Keratinocyte (primary cell): ENCODE measurements around the gene CD3E. TPM values are rescaled to one million over a fixed set of nuclear protein-coding genes. Genes with fewer than 3 reads are reported as not detected.

Experiments
- DNase-seq: peaks from one replicate; pipeline ENCODE4 v3.0.0-alpha.2; 2011; ENCODE audit warnings: low read depth, missing footprints, low spot score
- FAIRE-seq: peaks from 2 replicates; lab custom pipeline; 2011; peaks lifted over from hg19 to GRCh38; lab: Jason Lieb, UNC
- H2AFZ ChIP-seq: 2 replicates; pipeline ENCODE4 v1.6.0; 2012; ENCODE audit warnings: low read length, control low read depth, inconsistent platforms; ENCODE audit not compliant: control insufficient read depth
- H3K27ac ChIP-seq: 2 replicates; pipeline ENCODE4 v1.5.1; 2011; ENCODE audit warnings: low read length; ENCODE audit not compliant: control insufficient read depth, insufficient read depth
- H3K27me3 ChIP-seq: 3 replicates; pipeline ENCODE4 v1.6.0; 2011; ENCODE audit warnings: low read length; ENCODE audit not compliant: control insufficient read depth, insufficient read depth; ENCODE audit errors: extremely low read depth
- H3K36me3 ChIP-seq, 2 experiments: 2 replicates in 1 of 2; 3 replicates in 1 of 2; pipeline ENCODE4 v1.5.1; 2011; ENCODE audit warnings: low read length in 2 of 2, mild to moderate bottlenecking in 1 of 2; ENCODE audit not compliant: control insufficient read depth in 2 of 2, insufficient read depth in 2 of 2; ENCODE audit errors: extremely low read depth in 1 of 2
- H3K4me1 ChIP-seq: 3 replicates; pipeline ENCODE4 v1.5.1; 2011; ENCODE audit warnings: low read length; ENCODE audit not compliant: control insufficient read depth, insufficient read depth; ENCODE audit errors: extremely low read depth
- H3K4me2 ChIP-seq: 3 replicates; pipeline ENCODE4 v1.6.0; 2011; ENCODE audit warnings: low read depth, low read length; ENCODE audit not compliant: control insufficient read depth, insufficient read depth; ENCODE audit errors: extremely low read depth
- H3K4me3 ChIP-seq, 3 experiments: fragments of 200-600 bp in 1 of 3; sonication (generic) in 1 of 3; 2 replicates in 2 of 3; 3 replicates in 1 of 3; pipeline ENCODE4 v1.5.1; 2011 to 2016; ENCODE audit warnings: low read length in 3 of 3, mild to moderate bottlenecking in 3 of 3, control low read depth in 2 of 3, inconsistent platforms in 1 of 3, low read depth in 1 of 3, mixed read lengths in 1 of 3, mixed run types in 1 of 3, moderate library complexity in 1 of 3; ENCODE audit not compliant: control insufficient read depth in 2 of 3, insufficient read depth in 2 of 3; ENCODE audit errors: extremely low read depth in 1 of 3
- H3K79me2 ChIP-seq: 2 replicates; pipeline ENCODE4 v1.6.0; 2012; ENCODE audit warnings: low read length; ENCODE audit not compliant: control insufficient read depth, insufficient read depth
- H3K9ac ChIP-seq: 3 replicates; pipeline ENCODE4 v1.6.0; 2011; ENCODE audit warnings: low read length; ENCODE audit not compliant: control insufficient read depth, insufficient read depth; ENCODE audit errors: extremely low read depth
- H3K9me1 ChIP-seq: 3 replicates; pipeline ENCODE4 v1.6.0; 2011; ENCODE audit warnings: low read length; ENCODE audit not compliant: control insufficient read depth, insufficient read depth; ENCODE audit errors: extremely low read depth
- H3K9me3 ChIP-seq: 2 replicates; pipeline ENCODE4 v1.5.1; 2012; ENCODE audit warnings: low read depth, low read length; ENCODE audit not compliant: control insufficient read depth
- H4K20me1 ChIP-seq: 3 replicates; pipeline ENCODE4 v1.6.0; 2011; ENCODE audit warnings: low read length; ENCODE audit not compliant: control insufficient read depth, insufficient read depth; ENCODE audit errors: extremely low read depth
- CTCF ChIP-seq, 3 experiments: IDR thresholded peaks in 1 of 3; conservative IDR thresholded peaks in 1 of 3; optimal IDR thresholded peaks in 1 of 3; 2 replicates in 2 of 3; 3 replicates in 1 of 3; pipeline versions ENCODE3 to v1.5.1; 2011; ENCODE audit warnings: low read length in 3 of 3, mild to moderate bottlenecking in 3 of 3, moderate library complexity in 2 of 3, control low read depth in 1 of 3, inconsistent platforms in 1 of 3; ENCODE audit not compliant: insufficient read depth in 2 of 3; ENCODE audit errors: extremely low read depth in 1 of 3
- EZH2 ChIP-seq: IDR thresholded peaks from one replicate; pipeline ENCODE4 v1.6.1; 2012; ENCODE audit warnings: inconsistent platforms, mild to moderate bottlenecking, low read length, moderate library complexity
- dilution Hi-C: fragments of 300-500 bp; cut with MboI; formaldehyde crosslinking; loops from one replicate; pipeline ENCODE4 v1.7.0; 2020; ENCODE audit warnings: low sequenced_read_pairs; ENCODE audit not compliant: extremely low pct_ligation_motif_present
- polyA plus RNA-seq, 5 experiments: library from polyadenylated mRNA; depleted of rRNA in 3 of 5; stranded (reverse) in 3 of 5; stranded (forward) in 1 of 5; unstranded in 1 of 5; fragments of >200 nt; gene quantifications; 1 replicate in 1 of 5; 2 replicates in 3 of 5; 3 replicates in 1 of 5; pipeline versions ENCODE4 v1.2.1 to v1.2.3, GENCODE V29; 2011 to 2012; ENCODE audit warnings: missing spikeins in 2 of 5, low read depth in 1 of 5, low replicate concordance in 1 of 5

Gene CD3E
- polyA plus RNA-seq, 1 donor (not counting 4 experiments of a cell fraction or from before 2014, with no cell fraction given), result not detected

DNA sequence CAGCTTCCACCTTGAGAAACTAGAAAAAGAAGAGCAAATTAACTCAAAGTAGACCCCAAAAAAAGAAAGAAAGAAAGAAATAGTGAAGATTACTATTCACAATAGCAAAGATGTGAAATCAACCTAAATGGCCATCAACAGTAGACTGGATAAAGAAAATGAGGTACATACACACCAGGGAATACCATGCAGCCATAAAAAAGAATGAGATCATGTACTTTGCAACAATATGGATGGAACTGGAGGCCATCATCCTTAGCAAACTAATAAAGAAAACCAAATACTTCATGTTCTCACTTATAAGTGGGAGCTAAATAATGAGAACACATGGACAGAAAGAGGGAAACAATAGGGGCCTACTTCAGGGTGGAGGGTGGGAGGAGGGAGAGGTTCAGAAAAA is 24.2 kb downstream of the CD3E start:
- FAIRE-seq (no peak), DNase-seq (no peak)
- dilution Hi-C loops, result no loop called here
- H3K4me3 ChIP-seq, result no peak overlapping the region
- H3K9ac ChIP-seq, result no peak overlapping the region
- H3K79me2 ChIP-seq, result no peaks in the 10 kb centered on the region
- no peaks in the 10 kb centered on the region for H3K9me1 ChIP-seq
- H4K20me1 ChIP-seq, result no peaks in the 10 kb centered on the region
- H3K27ac ChIP-seq, result no peak overlapping the region
- no peak overlapping the region for H2AFZ ChIP-seq
- TF ChIP-seq EZH2 (no peak), CTCF (optimal IDR thresholded peaks at IDR 0.05 in 1 of 3, IDR thresholded peaks at IDR 0.05 in 1 of 3, conservative IDR thresholded peaks at IDR 0.05 in 1 of 3; ENCODE audit: extremely low read depth in 1 of 3, insufficient read depth in 2 of 3, low read length in 3 of 3) (no peak)
- H3K36me3 ChIP-seq, result no peaks in the 10 kb centered on the region
- H3K4me2 ChIP-seq, result no peak overlapping the region
- H3K27me3 ChIP-seq, result no peaks in the 10 kb centered on the region
- no peaks in the 10 kb centered on the region for H3K9me3 ChIP-seq
- H3K4me1 ChIP-seq, result no peaks in the 10 kb centered on the region

DNA sequence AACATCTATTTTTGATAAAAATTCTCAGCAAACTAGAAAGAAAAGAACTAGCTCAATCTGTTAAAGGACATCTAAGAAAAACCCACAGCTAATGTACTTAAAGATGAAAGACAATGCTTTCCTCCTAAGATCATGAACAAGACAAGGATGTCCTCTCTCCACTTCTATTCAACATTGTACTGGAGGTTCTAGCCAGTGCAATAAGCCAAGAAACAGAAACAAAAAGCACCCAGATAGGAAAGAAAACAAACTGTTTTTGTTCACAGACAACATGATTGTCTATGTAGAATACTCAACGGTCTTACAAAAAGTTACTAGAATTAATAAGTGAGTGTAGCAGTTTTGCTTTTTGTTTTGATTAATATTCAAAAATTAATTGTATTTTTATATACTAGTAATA is 30.2 kb downstream of the CD3E start:
- no peak overlapping the region for H3K9ac ChIP-seq
- no peak overlapping the region for H2AFZ ChIP-seq
- H3K4me3 ChIP-seq, result no peak overlapping the region
- dilution Hi-C loops, result no loop called here
- TF ChIP-seq EZH2 (no peak), CTCF (optimal IDR thresholded peaks at IDR 0.05 in 1 of 3, IDR thresholded peaks at IDR 0.05 in 1 of 3, conservative IDR thresholded peaks at IDR 0.05 in 1 of 3; ENCODE audit: extremely low read depth in 1 of 3, insufficient read depth in 2 of 3, low read length in 3 of 3) (no peak)
- H3K79me2 ChIP-seq, result no peaks in the 10 kb centered on the region
- H3K9me3 ChIP-seq, result no peaks in the 10 kb centered on the region
- H4K20me1 ChIP-seq, result no peaks in the 10 kb centered on the region
- no peaks in the 10 kb centered on the region for H3K27me3 ChIP-seq
- H3K4me2 ChIP-seq, result no peak overlapping the region
- peaks cover 7% of the 10 kb centered on the region for H3K4me1 ChIP-seq
- H3K36me3 ChIP-seq, result no peaks in the 10 kb centered on the region
- no peak overlapping the region for H3K27ac ChIP-seq
- FAIRE-seq, result no peak
- H3K9me1 ChIP-seq, result no peaks in the 10 kb centered on the region
- no peak for DNase-seq
